Activated T-helper 1 cell treated with anti-CD3 and anti-CD28 coated beads, Interleukin-12 subunit alpha, Interleukin-12 subunit beta, Interleukin-2, Interleukin-4 antibody, amounts not matched to agents 30 ng/mL and 10 ng/mL and 1 ng/mL, durations not matched to agents 14 hours and 24 hours and 36 hours (primary cell): ENCODE data around the gene SKIC3. TPM values are rescaled to one million over a fixed set of nuclear protein-coding genes. Genes with fewer than 3 reads are reported as not detected.

Experiments used
- DNase-seq: peaks from one replicate; pipeline ENCODE4 v3.0.0; 2021; ENCODE audit warnings: low spot score
- H3K27ac Mint-ChIP-seq: one replicate; pipeline ENCODE4 v1.8.0; 2021; ENCODE audit warnings: mild to moderate bottlenecking, mixed read lengths
- H3K27me3 Mint-ChIP-seq: one replicate; pipeline ENCODE4 v1.8.0; 2022; ENCODE audit warnings: mild to moderate bottlenecking, moderate library complexity, mixed read lengths; ENCODE audit not compliant: insufficient read depth
- H3K36me3 Mint-ChIP-seq: one replicate; pipeline ENCODE4 v1.8.0; 2021; ENCODE audit warnings: low read depth, mixed read lengths
- H3K4me1 Mint-ChIP-seq: one replicate; pipeline ENCODE4 v1.8.0; 2021; ENCODE audit warnings: low read depth, mixed read lengths
- H3K4me3 Mint-ChIP-seq: one replicate; pipeline ENCODE4 v1.8.0; 2021; ENCODE audit warnings: mild to moderate bottlenecking, moderate library complexity, mixed read lengths
- H3K9me3 Mint-ChIP-seq: one replicate; pipeline ENCODE4 v1.8.0; 2021; ENCODE audit warnings: mixed read lengths
- intact Hi-C: fragments of 100-400 bp; cut with micrococcal nuclease; formaldehyde crosslinking; loops from one replicate; pipeline ENCODE4 v1.15.1; 2024
- total RNA-seq: library from RNA; stranded (reverse); gene quantifications from 2 replicates; pipeline ENCODE4 v1.2.3, GENCODE V29; 2022

Gene SKIC3
- total RNA-seq, 1 donor from 2014 or later, result 63.8 TPM

DNA sequence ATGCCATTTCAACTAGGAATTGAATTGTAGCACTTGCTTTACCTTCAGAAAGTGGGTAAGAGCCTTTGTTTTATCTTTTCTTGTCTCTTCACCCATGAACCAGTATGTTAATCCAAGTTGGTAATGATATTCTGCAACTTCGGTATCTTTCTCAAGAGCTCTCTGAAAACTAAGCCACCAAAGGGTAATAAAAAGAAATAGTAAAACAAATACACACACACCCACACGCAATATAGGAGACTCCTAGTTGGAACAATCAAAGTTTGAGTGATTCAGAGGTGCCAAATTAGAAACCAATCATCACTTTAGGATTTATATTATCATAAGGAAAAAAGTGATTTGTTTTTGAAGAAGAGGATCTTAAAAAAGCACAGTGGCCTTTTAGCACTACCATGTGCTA lies 30.4 kb downstream of the SKIC3 start:
- Mint-ChIP-seq H3K4me1 (no peaks in the 10 kb centered on the region), H3K27ac (no peak overlapping the region), H3K4me3 (no peak overlapping the region), H3K9me3 (no peaks in the 10 kb centered on the region), H3K27me3 (no peaks in the 10 kb centered on the region), H3K36me3 (peaks cover 33% of the 10 kb centered on the region)
- no peak for DNase-seq
- intact Hi-C loops, result no loop called here

DNA sequence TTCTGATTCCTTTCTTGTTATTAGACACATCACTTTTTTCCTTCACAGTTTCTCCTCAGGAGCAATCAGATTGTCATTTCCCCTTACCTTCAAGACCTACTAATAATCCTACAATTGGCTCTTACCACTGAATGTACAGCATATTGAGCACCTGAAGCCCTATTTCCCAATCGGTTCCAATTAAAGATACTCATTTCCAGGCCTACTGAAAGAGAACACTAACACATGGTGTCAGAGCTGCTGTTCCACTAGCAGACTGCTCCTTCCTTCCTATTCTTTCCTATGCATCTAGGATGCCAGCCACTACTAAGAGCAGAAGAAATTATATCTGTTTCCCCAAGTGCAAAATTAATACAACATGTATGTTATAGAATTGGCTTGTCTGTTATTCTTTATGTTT lies 34.6 kb downstream of the SKIC3 start:
- Mint-ChIP-seq H3K4me1 (no peaks in the 10 kb centered on the region), H3K27ac (no peak overlapping the region), H3K27me3 (no peaks in the 10 kb centered on the region), H3K9me3 (no peaks in the 10 kb centered on the region), H3K36me3 (peaks cover 29% of the 10 kb centered on the region), H3K4me3 (no peak overlapping the region)
- DNase-seq, result no peak
- intact Hi-C loops, result no loop called here

DNA sequence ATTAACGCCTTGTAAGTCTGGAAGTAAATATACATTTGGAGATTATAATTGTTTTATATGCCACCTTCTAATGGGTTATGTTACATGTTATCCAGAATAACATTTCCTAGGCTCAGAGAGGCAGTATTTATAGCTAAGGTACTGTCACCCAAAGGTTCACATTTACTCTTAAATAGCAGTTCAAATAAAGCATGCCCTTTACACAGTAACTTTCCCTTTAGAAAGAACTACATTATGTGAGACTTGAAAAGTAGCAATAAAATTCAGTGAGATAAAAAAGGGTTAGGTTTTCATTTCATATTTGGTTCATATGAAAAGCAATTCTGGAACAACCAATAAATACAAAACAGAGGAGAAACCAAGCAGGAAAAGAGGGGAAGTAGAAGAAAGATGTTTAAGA lies 35.1 kb downstream of the SKIC3 start:
- Mint-ChIP-seq H3K4me1 (no peaks in the 10 kb centered on the region), H3K27ac (no peak overlapping the region), H3K9me3 (no peaks in the 10 kb centered on the region), H3K36me3 (peaks cover 29% of the 10 kb centered on the region), H3K4me3 (no peak overlapping the region), H3K27me3 (no peaks in the 10 kb centered on the region)
- intact Hi-C loops, result no loop called here
- no peak for DNase-seq

DNA sequence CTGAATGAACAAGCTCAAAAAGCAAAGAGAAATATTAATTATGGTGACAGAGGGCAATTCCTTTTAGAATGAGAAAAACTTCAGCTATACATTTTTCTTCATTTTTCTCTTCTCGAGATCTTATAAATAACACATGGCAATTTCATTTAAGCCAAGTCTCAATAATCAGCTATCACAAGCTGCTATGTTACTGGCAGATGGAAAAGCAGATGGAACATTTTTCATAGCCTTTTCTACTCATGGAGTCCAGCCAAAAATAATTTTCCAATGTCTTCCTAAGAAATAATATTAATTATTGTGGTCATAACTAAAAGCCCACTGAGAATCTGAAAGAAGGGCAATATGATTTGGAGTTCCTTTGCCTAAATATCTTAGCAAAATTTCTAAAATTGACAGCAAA lies 35.6 kb downstream of the SKIC3 start:
- no peaks in the 10 kb centered on the region for H3K27me3 Mint-ChIP-seq
- no peaks in the 10 kb centered on the region for H3K4me1 Mint-ChIP-seq
- no peak for DNase-seq
- intact Hi-C loops, result no loop called here
- H3K27ac Mint-ChIP-seq, result no peak overlapping the region
- H3K4me3 Mint-ChIP-seq, result no peak overlapping the region
- H3K36me3 Mint-ChIP-seq, result peaks cover 29% of the 10 kb centered on the region
- H3K9me3 Mint-ChIP-seq, result no peaks in the 10 kb centered on the region

DNA sequence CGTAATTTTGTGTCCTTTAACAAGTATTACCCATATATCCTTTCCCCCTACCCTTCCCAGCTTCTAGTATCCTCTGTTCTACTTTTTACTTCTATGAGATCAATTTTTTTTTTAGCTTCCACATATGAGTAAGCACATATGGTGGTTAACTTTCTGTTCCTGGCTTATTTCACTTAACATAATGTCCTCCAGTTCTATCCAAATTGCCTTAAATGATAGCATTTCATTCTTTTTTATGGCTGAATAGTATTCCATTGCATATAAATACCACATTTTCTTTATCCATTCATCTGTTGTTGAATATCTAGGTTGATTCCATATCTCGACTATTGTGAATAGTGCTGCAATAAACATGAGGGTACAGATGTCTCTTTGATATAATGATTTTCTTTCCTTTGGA lies 36.4 kb downstream of the SKIC3 start:
- H3K4me1 Mint-ChIP-seq, result no peaks in the 10 kb centered on the region
- H3K9me3 Mint-ChIP-seq, result no peaks in the 10 kb centered on the region
- no peak overlapping the region for H3K4me3 Mint-ChIP-seq
- no peaks in the 10 kb centered on the region for H3K27me3 Mint-ChIP-seq
- H3K27ac Mint-ChIP-seq, result no peak overlapping the region
- peaks cover 31% of the 10 kb centered on the region for H3K36me3 Mint-ChIP-seq
- DNase-seq, result no peak
- intact Hi-C loops, result no loop called here

DNA sequence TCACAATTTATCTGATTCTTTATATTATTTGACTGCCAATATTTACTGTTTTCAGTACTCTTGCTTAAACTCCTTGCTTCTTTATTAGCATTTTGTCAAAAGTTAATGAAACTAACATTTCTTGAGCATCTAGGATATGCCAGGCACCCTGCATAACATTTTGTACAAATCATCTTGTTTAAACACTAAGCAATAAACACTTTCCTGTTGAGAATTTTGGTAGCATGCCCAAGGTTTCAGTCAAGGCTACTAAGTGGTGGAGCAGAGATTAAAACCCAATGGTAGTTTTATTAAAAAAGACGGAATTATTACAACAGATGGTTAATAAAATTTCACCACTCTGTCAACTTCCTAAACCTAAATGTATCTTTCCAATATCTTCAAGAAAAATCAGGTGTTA lies 43.2 kb downstream of the SKIC3 start:
- intact Hi-C loops, result no loop called here
- peaks cover 34% of the 10 kb centered on the region for H3K36me3 Mint-ChIP-seq
- H3K9me3 Mint-ChIP-seq, result no peaks in the 10 kb centered on the region
- no peak for DNase-seq
- no peak overlapping the region for H3K27ac Mint-ChIP-seq
- no peak overlapping the region for H3K4me3 Mint-ChIP-seq
- no peaks in the 10 kb centered on the region for H3K4me1 Mint-ChIP-seq
- no peaks in the 10 kb centered on the region for H3K27me3 Mint-ChIP-seq

DNA sequence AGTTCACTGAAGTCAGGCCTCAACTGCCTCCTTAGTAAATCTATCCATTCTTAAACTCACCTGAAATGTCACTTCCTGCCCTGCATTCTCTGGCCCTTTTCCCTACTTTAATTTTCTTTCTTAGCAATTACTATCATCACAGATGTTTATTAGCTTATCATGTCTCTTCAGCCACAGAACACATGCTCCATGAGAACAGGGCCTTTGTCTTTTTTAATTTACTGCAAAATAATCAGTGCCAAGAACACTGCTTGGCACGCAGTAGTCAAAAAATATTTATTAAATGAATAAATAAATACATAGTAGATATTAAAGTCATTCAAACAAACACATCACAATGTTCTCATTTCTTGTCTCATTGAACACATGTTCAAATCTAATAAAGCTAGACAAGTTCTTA lies 46.2 kb downstream of the SKIC3 start:
- DNase-seq, result no peak
- H3K4me1 Mint-ChIP-seq, result no peaks in the 10 kb centered on the region
- no peak overlapping the region for H3K4me3 Mint-ChIP-seq
- peaks cover 34% of the 10 kb centered on the region for H3K36me3 Mint-ChIP-seq
- no peaks in the 10 kb centered on the region for H3K27me3 Mint-ChIP-seq
- intact Hi-C loops, result no loop called here
- no peaks in the 10 kb centered on the region for H3K9me3 Mint-ChIP-seq
- H3K27ac Mint-ChIP-seq, result no peak overlapping the region

Other genes with a start within 250 kb of the SKIC3 start
- not detected in 2 replicates for gene FAM81B, start 163.6 kb downstream of the SKIC3 start, total RNA-seq
- 3.9 and 4.2 TPM in 2 replicates for gene ARSK, start 124 bp upstream of the SKIC3 start, total RNA-seq
- gene GPR150, start 65.1 kb upstream of the SKIC3 start, total RNA-seq, result 0.22 and 0.26 TPM in 2 replicates
- 3.0 and 6.0 TPM in 2 replicates for gene RFESD, start 91.8 kb upstream of the SKIC3 start, total RNA-seq
- gene SPATA9, start 128.0 kb upstream of the SKIC3 start, total RNA-seq, result not detected in 2 replicates
- 0.36 and 0.71 TPM in 2 replicates for gene RHOBTB3, start 176.4 kb upstream of the SKIC3 start, total RNA-seq